IPS-20b (cell line): Measurements from ENCODE around the gene SYNDIG1.

Source experiments
- H3K27ac ChIP-seq: one replicate; pipeline ENCODE4 v1.5.1; 2013; ENCODE audit warnings: low read length
- H3K27me3 ChIP-seq: 2 replicates; pipeline ENCODE4 v1.6.1; 2013; ENCODE audit warnings: mild to moderate bottlenecking, low read length, inconsistent platforms; ENCODE audit not compliant: insufficient read depth
- H3K36me3 ChIP-seq: 2 replicates; pipeline ENCODE4 v1.6.1; 2013; ENCODE audit warnings: low read depth, mild to moderate bottlenecking, inconsistent platforms, low read length, moderate library complexity; ENCODE audit not compliant: insufficient read depth
- H3K4me1 ChIP-seq: 2 replicates; pipeline ENCODE4 v1.6.1; 2013; ENCODE audit warnings: mild to moderate bottlenecking, control low read depth, inconsistent platforms, low read length, moderate library complexity; ENCODE audit not compliant: insufficient read depth
- H3K4me3 ChIP-seq: 2 replicates; pipeline ENCODE4 v1.5.1; 2013; ENCODE audit warnings: mild to moderate bottlenecking, low read length, inconsistent platforms
- H3K9ac ChIP-seq: 2 replicates; pipeline ENCODE4 v1.6.1; 2013; ENCODE audit warnings: low read depth, mild to moderate bottlenecking, inconsistent platforms, low read length, moderate library complexity
- H3K9me3 ChIP-seq: 2 replicates; pipeline ENCODE4 v1.6.1; 2013; ENCODE audit warnings: mild to moderate bottlenecking, low read depth, low read length, inconsistent platforms; ENCODE audit not compliant: insufficient read depth

Gene SYNDIG1

GRCh38 chr20:24577271-24577909, 108.0 kb downstream of the SYNDIG1 start:
- H3K27me3 ChIP-seq: no peaks in the 10 kb centered on the region
- no peaks in the 10 kb centered on the region for H3K36me3 ChIP-seq
- no peaks in the 10 kb centered on the region for H3K9me3 ChIP-seq
- H3K4me1 ChIP-seq: no peaks in the 10 kb centered on the region
- H3K4me3 ChIP-seq: no peak overlapping the region
- H3K27ac ChIP-seq: no peak overlapping the region
- no peak overlapping the region for H3K9ac ChIP-seq

DNA sequence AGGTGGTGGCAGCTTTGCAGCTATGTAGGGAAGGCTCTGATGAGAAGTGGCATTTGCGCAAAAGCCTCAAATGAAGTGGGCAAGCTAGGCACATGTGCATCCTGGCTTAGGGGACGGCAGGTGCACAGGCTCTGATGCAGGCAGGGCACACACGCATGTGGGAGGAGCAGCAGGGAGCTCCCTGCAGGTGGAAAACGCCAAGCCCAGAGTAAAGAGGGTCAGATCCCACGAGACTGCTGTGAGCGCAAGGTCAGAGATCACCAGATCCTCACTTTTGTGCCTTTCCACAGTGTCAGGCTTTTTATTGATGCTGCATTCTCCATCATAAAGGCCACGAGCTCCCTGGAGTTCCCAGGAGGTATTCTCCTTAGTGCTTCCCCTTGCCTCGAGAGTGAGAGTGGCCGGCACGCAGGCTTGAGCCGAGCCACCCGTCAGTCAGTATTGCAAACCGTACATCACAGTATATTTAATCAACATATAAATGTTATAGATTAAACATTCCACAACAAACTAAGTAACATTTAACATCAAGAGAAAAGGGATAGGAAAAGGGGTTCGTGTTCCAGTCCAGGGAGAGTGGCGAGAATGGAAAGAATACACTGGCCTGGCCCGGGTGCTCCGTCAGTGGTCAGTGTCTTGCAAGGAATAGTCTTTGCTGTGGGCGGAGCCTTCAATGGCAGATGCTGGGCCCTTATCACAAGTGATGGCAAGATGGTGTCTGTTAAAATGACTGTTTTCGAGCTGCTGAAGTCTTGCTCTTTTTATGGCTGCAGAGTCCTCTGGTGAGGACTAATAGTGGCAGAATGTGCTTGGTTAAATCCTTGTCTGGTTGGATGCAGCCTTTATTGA, 109.4 kb downstream of the SYNDIG1 start:
- Histone ChIP-seq H3K36me3 (no peaks in the 10 kb centered on the region), H3K4me3 (no peak overlapping the region), H3K27me3 (no peaks in the 10 kb centered on the region), H3K9ac (no peak overlapping the region), H3K27ac (no peak overlapping the region), H3K4me1 (no peaks in the 10 kb centered on the region), H3K9me3 (no peaks in the 10 kb centered on the region)

DNA sequence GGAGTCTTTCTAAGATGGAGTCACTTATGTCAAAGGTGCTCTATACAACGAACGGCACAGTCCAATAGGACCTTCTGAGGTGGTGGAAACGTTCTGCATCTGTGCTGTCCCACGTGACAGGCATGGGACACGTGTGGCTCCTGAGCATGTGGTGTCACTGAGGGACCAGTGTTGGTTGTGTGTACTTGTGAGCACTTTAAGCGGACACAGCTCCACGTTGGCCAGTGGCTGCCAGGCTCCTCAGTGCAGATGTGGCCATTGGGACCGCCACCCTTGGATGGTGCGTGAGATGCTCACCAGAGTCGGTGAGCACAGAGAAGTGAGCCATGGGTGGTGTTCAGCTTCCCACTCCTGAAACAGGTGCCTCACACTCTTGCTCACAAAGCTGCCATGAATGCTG, 110.0 kb downstream of the SYNDIG1 start:
- Histone ChIP-seq H3K4me1 (no peaks in the 10 kb centered on the region), H3K27me3 (no peaks in the 10 kb centered on the region), H3K36me3 (no peaks in the 10 kb centered on the region)

DNA sequence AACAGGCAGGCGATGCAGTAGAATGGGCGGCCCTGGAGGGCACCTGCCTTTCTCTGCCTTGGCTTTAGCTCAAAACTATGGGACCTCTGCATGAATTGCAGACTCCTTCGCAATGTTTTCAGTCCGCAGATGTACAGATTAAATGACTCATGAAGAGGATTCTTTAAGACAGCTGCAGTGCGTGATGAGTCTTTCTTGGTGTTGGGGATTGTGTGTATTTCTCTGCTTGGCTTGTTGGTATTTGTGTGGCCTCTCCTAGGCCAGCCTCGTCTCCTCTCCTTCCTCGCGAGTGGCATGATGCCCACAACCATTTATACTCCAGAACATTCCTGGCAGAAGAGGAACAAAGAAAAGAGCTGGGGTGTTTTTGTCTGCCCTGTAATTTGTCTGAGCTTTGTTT, 110.6 kb downstream of the SYNDIG1 start:
- Histone ChIP-seq H3K4me3 (no peak overlapping the region), H3K9ac (no peak overlapping the region), H3K27ac (no peak overlapping the region), H3K36me3 (no peaks in the 10 kb centered on the region), H3K27me3 (no peaks in the 10 kb centered on the region), H3K4me1 (no peaks in the 10 kb centered on the region), H3K9me3 (no peaks in the 10 kb centered on the region)

More for the DNA sequence above, 110.0 kb downstream of the SYNDIG1 start:
- no peaks in the 10 kb centered on the region for H3K9me3 ChIP-seq
- H3K9ac ChIP-seq: no peak overlapping the region
- H3K4me3 ChIP-seq: no peak overlapping the region
- H3K27ac ChIP-seq: no peak overlapping the region

DNA sequence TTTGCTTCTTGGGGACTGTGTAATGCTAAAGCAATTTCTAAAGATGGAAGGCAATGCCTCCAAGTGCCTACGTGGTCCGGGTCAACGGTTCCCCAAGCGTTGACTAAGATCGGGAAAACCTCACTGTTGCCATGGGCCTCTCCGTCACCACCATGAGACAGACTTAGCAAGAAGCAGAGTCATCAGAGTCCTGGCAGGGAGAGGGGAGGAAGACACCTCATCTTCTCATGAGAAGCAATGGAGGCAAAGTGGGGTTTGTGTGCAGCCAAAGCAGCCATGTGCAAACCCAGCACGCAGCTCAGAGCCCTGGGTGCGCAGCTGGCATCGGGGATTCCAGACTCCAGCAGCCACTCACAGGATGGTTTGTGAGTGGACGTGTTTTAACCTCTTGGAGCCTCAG, 111.4 kb downstream of the SYNDIG1 start:
- no peaks in the 10 kb centered on the region for H3K4me1 ChIP-seq
- no peak overlapping the region for H3K4me3 ChIP-seq
- no peaks in the 10 kb centered on the region for H3K27me3 ChIP-seq
- H3K36me3 ChIP-seq: no peaks in the 10 kb centered on the region
- no peak overlapping the region for H3K27ac ChIP-seq
- H3K9ac ChIP-seq: no peak overlapping the region
- H3K9me3 ChIP-seq: no peaks in the 10 kb centered on the region

GRCh38 chr20:24581443-24582170, 112.2 kb downstream of the SYNDIG1 start:
- H3K4me3 ChIP-seq: no peak overlapping the region
- no peaks in the 10 kb centered on the region for H3K36me3 ChIP-seq
- no peak overlapping the region for H3K9ac ChIP-seq
- H3K4me1 ChIP-seq: no peaks in the 10 kb centered on the region
- H3K27me3 ChIP-seq: no peaks in the 10 kb centered on the region
- no peak overlapping the region for H3K27ac ChIP-seq
- H3K9me3 ChIP-seq: no peaks in the 10 kb centered on the region

DNA sequence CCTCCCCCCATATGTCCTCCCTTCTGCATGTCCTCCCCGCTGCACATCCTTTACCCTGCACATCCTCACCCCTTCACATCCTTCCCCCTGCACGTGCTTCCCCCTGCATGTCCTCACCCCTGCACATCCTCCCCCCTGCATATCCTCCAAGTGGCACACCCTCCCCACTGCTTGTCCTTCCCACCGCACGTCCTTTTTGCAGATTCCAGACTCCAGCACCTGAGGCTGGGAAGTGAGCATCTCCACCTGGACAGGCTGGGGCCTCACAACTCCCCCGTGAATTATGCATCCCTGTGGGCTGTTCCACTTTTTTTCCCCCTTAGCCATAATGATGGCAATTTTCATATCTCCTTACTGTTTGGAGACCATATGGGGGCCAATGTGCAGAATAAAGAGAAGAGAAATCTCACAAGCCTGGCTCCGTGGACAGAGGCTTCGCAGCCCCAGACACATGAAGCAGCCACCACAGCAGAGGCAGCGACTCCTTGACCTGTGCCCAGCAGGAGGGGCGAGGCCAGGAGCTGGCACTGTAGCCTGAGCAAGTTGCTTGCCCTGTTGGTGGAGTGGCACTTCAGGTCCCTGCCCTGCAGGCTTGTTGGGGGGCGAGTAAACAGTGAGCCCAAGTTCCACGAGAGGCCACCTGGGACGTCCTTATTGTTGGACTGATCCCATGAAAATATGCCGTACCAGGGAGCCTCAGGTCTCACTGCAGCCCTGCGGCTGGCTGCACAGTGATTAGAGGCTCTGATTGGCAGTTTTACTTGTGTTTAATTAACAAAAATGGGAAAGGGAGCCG, 113.1 kb downstream of the SYNDIG1 start:
- Histone ChIP-seq H3K4me1 (no peaks in the 10 kb centered on the region), H3K9me3 (no peaks in the 10 kb centered on the region), H3K27me3 (no peaks in the 10 kb centered on the region), H3K9ac (no peak overlapping the region), H3K4me3 (no peak overlapping the region), H3K36me3 (no peaks in the 10 kb centered on the region), H3K27ac (no peak overlapping the region)

DNA sequence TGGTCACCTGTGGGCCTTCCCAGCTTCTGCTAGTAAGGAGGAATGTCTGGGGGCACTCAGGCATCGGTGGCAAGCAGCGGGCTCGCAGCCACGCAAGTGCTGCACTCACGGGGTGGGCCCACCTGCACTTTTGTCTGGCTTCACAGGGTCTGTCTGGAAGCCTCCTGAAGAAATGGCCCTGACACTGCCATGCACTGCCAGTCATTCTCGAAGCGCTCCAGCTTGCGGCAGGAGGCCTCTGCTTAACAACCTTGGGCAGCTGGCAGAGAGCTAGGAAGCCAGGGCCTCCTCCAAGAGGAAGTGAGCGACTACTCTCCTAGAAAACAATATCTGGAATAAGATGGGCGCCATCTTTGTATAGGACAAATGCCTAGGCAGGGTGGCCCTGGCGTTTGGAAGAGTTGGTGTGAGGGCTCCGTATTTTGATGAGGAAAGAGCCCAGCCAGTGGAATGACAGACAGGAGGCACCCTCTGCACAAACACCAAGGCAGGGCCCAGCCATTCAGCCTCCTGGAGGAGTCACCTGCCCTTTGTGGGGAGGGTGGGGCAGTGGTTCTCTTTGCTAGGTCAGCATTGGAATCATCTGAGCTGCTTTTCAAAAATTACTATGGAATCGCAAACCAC, 113.9 kb downstream of the SYNDIG1 start:
- no peaks in the 10 kb centered on the region for H3K36me3 ChIP-seq
- no peaks in the 10 kb centered on the region for H3K4me1 ChIP-seq
- no peak overlapping the region for H3K9ac ChIP-seq
- no peaks in the 10 kb centered on the region for H3K27me3 ChIP-seq
- H3K4me3 ChIP-seq: no peak overlapping the region
- H3K27ac ChIP-seq: no peak overlapping the region
- no peaks in the 10 kb centered on the region for H3K9me3 ChIP-seq

DNA sequence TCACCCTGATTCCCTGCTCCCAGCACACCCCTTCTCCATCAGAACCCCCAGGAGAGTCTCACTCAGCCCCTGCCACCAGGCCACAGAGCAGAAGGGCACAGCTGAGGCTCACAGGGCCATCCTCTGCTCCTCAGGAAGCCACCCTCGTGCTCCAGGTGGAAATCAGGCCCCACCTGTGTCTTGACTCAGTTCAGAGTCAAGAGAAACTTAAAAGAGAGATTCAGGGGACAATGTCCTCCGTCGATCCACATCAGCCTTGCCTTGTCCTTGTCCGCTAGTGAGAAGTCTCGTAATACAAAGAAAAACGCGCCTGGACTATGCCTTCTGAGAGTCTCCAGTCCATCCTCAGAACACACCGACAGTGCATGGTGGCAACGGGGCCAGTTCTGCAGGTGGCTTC, 114.6 kb downstream of the SYNDIG1 start:
- Histone ChIP-seq H3K4me1 (no peaks in the 10 kb centered on the region), H3K36me3 (no peaks in the 10 kb centered on the region), H3K9me3 (no peaks in the 10 kb centered on the region), H3K9ac (no peak overlapping the region), H3K27me3 (no peaks in the 10 kb centered on the region), H3K4me3 (no peak overlapping the region), H3K27ac (no peak overlapping the region)

GRCh38 chr20:24584538-24585356, 115.3 kb downstream of the SYNDIG1 start:
- Histone ChIP-seq H3K27me3 (no peaks in the 10 kb centered on the region), H3K36me3 (no peaks in the 10 kb centered on the region), H3K4me1 (no peaks in the 10 kb centered on the region), H3K9ac (no peak overlapping the region), H3K27ac (no peak overlapping the region), H3K4me3 (no peak overlapping the region), H3K9me3 (no peaks in the 10 kb centered on the region)
